ENCODE results near the gene SLC35F5.
"Not testable (repeated sequence)": the region's sequence is repeated elsewhere in the genome, so short reads cannot be mapped to it uniquely, and the experiment has no call there.

SLC35F5 gene

DNA sequence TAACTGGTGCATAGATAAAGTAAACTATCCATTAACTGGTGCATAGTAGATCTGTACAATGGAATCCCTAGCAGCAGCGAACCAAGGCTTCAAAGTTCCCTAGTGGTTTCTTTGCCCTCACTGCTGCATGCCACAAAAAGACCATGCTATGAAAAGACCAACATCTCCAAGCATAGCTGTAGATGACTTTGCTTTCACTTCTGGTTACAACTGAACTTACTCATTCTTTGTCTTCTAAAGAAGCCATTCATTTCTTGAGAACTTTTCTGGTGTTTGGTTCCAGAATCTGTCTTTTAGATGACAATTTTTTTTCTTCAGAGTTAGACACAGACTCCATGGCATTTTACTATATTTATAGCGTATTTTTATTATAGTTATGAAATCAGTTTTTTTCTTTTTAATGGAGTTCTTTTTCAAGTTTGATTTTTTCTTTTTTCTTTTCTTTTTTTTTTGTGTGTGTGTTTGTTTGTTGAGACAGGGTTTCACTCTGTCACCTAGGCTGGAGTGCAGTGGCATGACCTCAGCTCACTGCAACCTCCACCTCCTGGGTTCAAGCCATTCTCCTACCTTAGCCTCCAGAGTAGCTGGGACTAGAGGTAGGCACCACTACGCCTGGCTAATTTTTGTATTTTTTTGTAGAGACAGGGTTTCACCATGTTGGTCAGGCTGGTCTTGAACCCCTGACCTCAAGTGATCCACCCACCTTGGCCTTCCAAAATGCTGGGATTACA lies 63.6 kb downstream of the SLC35F5 start:
- no peak for DNase-seq

DNA sequence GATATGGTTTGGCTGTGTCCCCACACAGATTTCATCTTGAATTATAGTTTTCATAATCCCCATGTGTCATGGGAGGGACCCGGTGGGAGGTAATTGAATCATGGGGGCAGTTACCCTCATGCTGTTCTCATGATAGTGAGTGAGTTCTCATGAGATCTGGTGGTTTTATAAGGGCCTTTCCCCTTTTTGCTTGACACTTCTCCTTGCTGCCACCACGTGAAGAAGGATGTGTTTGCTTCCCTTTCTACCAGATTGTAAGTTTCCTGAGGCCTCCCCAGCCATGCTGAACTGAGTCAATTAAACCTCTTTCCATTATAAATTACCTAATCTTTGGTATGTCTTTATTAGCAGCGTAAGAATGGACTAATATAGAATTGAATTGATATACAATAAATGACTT lies 65.6 kb downstream of the SLC35F5 start:
- DNase-seq = not testable (repeated sequence)

DNA sequence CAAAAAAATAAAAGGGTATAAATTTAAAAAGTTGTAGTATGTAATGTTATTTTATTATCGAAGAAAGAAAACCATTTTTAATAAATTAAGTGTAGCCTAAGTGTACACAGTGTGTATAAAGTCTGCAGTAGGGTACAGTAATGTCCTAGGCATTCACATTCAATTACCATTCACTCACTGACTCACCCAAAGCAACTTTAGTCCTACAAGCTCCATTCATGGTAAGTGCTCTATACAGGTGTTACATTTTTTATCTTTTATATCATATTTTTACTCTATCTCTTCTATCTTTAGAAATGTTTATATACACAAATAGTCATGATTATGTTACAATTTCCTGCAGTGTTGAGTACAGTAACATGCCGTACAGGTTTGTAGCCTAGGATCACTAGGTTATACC lies 69.9 kb downstream of the SLC35F5 start:
- no peak for DNase-seq

DNA sequence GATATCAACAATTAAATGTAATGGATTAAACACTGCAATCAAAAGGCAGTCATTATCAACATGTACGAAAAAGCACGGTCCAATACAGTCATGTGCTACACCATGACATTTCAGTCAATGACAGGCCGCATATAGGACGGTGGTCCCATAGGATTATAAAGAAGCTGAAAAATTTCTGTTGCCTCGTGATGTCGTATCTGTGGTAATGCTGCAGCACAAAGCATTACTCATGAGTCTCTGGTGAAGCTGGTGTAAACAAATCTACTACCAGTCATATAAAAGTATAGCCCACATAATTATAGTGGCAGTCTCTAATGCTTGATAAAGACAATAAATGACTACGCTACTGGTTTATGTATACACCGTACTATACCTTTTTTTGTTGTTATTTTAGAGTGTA lies 71.0 kb downstream of the SLC35F5 start:
- no peak for DNase-seq

DNA sequence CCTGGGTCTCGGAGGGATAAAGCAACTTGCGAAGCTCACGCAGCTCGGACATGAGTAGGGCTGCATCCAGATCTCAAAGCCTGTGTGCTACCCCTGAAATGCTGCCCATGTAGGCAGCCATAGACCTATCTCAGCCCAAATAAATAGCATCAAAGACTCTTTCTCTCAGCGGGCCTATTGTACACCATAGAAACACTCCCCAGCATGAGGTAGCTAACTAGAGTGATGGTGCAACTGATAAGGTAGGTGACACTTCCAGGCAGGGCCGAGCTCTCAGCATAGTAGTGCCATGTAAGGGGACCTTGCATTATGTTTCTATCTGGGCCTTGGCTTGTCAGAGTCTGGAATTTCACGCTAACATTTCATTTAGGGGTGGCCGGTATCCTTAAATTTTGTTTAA lies 77.0 kb downstream of the SLC35F5 start:
- no peak for DNase-seq

DNA sequence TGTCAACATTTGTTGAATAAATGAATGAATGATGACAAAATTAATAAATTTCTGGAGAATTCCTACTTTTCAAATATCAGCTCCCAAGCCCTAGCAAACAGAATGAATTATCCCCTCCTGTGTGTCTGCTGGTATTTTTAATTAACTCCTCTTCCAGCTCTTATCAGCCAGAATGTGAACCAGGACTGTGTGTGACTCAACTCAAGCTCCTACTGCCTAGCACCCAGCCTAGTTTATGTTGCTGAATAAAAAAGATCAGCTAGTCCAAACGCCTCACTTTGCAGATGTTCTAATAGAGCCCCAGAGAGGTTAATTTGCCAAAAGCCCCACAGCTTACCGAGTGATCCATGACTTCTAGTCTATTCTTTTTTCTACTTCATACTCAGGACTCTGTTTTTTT lies 79.1 kb downstream of the SLC35F5 start:
- DNase-seq = no peak

DNA sequence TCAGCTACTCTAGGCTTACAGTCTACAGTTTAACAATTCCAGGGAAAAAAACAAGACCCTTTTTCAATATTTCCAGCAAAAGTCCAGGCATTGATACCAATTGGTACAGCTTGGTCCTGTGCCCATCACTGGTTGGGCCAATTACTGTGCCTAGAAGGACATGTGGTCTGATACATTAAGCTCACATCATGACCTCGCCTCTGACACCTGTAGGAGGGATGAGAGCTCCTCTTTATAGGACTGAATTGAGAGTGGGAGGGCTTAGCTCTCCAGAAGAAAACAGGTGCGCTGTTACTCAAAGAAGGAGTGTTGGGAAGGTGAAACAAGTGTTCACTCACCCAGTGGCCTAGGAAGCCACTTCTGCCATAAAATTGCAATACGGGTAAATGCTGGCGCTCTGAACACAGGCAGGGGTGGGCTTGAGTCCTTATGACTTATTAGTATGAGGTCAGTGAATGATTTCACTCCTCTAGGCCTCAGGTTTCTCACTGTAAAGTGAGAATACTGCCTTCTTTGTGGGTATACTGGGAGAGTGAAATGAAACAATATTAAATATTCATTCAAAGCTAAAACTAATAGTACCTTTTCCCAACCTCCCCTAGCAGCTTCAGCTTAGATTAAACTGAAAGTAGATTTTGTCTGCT lies 79.7 kb downstream of the SLC35F5 start:
- DNase-seq = no peak

DNA sequence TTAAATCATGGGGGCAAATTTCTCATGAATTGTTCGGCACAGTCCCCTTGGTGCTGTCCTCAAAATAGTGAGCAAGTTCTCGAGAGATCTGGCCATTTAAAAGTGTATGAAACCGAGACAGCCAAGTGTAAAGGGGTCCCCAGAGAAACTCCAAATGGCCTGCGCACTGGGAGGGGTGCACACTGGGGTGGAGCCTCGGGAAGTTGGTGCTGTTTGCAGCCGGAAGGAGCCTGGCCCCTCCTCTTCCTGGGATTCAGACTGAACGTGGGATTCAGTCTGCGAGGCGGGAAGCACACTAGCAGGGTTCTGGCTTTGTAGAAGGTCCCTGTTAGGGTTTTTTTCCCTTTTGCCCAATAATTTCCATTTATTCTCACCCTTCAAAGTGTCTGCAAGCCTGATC lies 80.6 kb downstream of the SLC35F5 start:
- no peak for DNase-seq

DNA sequence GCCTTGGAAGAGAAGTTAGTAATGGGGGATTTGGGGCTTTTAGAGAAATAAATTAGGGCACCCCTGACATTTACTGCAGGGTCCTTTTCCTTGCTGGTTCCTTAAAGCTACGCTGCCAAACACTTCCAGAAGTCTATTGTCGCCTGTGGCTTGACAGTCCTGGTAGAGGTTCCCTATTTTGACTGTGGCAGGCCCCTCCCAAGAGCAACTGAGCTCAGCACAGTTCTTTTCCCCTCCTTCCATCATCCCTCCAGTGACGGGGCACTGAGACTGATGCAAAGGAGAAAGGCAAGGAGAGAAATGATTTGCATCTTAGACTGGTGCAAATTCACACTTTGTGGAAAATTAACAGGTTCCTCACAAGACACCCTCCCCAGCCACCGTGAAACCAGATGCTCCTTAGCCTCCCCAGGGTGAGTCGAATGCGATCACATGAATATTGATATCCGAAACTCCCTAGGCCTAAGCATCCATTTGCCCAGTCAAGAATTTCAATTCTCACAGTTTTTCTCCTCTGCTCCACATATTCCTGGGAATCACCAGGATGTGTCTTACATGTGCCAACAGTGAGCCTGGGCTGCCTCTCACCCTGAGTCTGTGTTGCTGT lies 84.0 kb downstream of the SLC35F5 start:
- DNase-seq = no peak

DNA sequence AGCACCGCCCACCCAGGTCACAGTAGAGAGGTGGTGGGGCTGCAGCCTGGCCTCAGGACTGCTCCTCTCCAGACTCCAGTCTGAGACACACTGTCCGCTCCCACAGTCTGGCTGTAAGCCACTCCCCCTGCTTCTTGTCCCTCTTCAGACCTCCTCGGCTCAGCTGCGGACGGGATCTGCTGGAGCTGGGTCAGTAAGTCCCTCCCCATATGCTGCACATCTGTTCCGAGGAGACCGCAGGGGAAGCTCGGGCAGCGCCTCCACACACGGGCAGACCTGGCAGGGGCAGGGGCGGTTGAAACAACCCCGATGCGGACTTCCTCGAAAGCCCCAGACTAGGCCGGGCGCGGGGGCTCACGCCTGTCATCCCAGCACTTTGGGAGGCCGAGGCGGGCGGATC lies 87.4 kb downstream of the SLC35F5 start:
- DNase-seq = not testable (repeated sequence)

DNA sequence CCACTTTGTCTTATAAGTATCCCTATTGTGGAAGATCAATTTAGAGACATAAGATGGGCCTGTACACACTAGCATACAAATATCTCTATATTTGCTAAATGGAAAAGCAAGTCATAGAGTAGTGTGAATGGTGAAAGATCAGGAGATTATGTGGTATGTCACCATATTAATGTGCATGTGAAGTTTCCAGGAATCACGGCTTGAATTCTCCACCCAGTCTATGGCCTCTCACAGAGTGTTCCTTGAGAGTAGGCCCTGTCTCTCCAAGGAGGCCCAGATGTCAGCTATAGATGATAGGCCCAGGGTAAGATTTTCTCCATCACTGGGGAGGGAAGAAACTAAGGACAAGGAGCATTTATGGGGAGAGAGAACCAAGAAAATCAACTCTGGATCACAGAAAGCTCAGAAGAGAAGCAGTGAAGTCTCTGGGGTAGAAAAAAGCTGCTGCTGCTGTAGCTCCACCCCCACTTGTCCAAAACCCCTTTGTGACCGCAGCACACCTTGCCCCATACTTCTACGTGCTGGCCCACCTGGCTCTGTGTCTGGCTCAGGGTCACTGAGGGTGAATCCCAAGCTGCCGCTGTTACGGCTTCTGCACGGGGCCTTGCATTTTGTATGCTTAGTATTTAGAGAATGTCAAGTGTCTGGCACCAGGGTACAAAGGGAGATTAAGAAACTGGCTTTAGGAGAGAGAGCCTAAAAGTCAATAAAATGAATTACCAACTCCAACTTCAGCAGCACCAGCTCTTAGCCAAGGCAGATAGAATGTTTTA lies 91.5 kb downstream of the SLC35F5 start:
- not testable (repeated sequence) for DNase-seq

DNA sequence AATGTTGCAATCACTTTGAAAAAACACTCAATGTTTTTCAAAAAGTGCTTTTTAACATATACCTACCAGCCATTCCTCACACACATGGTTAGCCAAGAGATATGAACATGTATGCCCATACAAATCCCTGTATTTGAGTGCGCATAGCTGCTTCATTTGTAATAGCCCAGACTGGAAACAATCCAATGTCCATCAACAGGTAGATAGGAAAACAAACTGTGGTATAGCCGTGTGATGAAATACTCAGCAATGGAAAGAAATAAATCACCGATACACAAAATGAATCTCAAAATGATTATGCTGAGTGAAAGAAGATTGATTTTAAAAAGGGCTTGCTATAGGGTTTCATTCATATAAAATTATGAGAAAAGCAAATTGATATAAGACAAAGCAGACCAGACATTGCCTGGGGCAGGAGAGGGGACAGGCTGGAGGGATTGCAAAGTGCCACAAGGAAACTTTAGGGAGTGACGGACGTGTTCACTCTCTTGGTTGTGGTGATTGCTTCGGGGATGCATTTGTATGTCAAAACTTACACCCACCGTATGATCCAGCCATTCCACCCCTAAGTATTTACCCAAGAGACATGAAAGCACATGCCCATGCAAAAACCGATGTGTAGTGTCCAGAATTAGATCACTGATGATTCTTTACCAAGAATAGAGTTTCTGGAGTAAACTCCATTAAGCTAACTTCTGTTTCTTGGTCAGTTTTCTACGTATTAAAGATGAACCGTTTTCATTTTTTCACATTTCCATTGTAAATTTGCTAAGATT lies 93.0 kb downstream of the SLC35F5 start:
- not testable (repeated sequence) for DNase-seq
